Heart right ventricle (tissue), 16 donors: ENCODE data around the gene COL18A1. TPM values are rescaled to one million over a fixed set of nuclear protein-coding genes. Genes with fewer than 3 reads are reported as not detected.

Source experiments
- ATAC-seq, 8 donors: fragments of 200-7000 bp; cut with Tn5 transposase; one replicate each; pipeline ENCODE4 v1.9.1; 2020; ENCODE audit warnings: mild to moderate bottlenecking in 8 of 8, moderate library complexity in 8 of 8, moderate number of reproducible peaks in 1 of 8
- DNase-seq, 2 donors: peaks; one replicate each; pipeline ENCODE4 v3.0.0-alpha.2; 2020
- H3K27ac ChIP-seq, 10 donors: fragments of 200-600 bp; sonication (generic) in 2 of 10; one replicate each; pipeline versions ENCODE4 v1.5.0 to v1.8.0; 2020 to 2022; ENCODE audit warnings: mild to moderate bottlenecking in 3 of 10
- H3K27me3 ChIP-seq, 7 donors: fragments of 200-600 bp; one replicate each; pipeline ENCODE4 v1.8.0; 2021 to 2022; ENCODE audit warnings: mild to moderate bottlenecking in 2 of 7
- H3K36me3 ChIP-seq, 9 donors: fragments of 200-600 bp; sonication (generic) in 1 of 9; one replicate each; pipeline versions ENCODE4 v1.5.0 to v1.8.0; 2020 to 2022; ENCODE audit warnings: mild to moderate bottlenecking in 2 of 9
- H3K4me1 ChIP-seq, 9 donors: fragments of 200-600 bp; sonication (generic) in 1 of 9; one replicate each; pipeline versions ENCODE4 v1.5.0 to v1.8.0; 2020 to 2022; ENCODE audit warnings: mild to moderate bottlenecking in 4 of 9
- H3K4me3 ChIP-seq, 10 donors: fragments of 200-600 bp; sonication (generic) in 2 of 10; one replicate each; pipeline versions ENCODE4 v1.5.0 to v1.8.0; 2020 to 2022; ENCODE audit warnings: mild to moderate bottlenecking in 7 of 10, moderate library complexity in 2 of 10
- H3K9me3 ChIP-seq, 11 donors: fragments of 200-600 bp in 10 of 11; sonication (generic) in 2 of 11; one replicate each; pipeline versions ENCODE4 v1.5.0 to v1.8.0; 2013 to 2022; ENCODE audit warnings: mild to moderate bottlenecking in 2 of 11, control low read depth in 1 of 11, moderate library complexity in 1 of 11
- CTCF ChIP-seq, 9 donors: fragments of 200-600 bp; sonication (generic) in 2 of 9; IDR thresholded peaks; one replicate each; pipeline versions ENCODE4 v1.5.0 to v1.8.0; 2021 to 2022; ENCODE audit warnings: antibody characterized with exemption in 9 of 9, mild to moderate bottlenecking in 5 of 9, moderate library complexity in 1 of 9
- WGBS, 2 donors: extraction: QIAGEN DNeasy Blood & Tissue Kit; methylation state at CpG; one replicate each; pipeline ENCODE4 v1.1.7; 2013; ENCODE audit warnings: inconsistent platforms in 1 of 2; 5-methylcytosine and 5-hydroxymethylcytosine counted together
- intact Hi-C, 10 donors: fragments of 100-400 bp; cut with DNase I; formaldehyde crosslinking; loops; one replicate each; pipeline versions ENCODE4 v1.11.1 to v1.14.2; 2022
- polyA plus RNA-seq, 2 donors: library from polyadenylated mRNA; stranded (reverse); fragments of 200-250 nt; gene quantifications; one replicate each; pipeline ENCODE4 v1.2.3, GENCODE V29; 2013
- total RNA-seq, 10 donors: library from RNA; stranded (reverse); fragmentation: NEBNext Ultra II Directional in 3 of 10; extraction: Animal tissue kit (Norgen Biotek cat#: 25700) in 3 of 10; gene quantifications; one replicate each; pipeline versions ENCODE4 v1.2.1 to v1.2.4, GENCODE V29; 2021 to 2023
- donor health status: Arrhythmogenic right ventricular cardiomyopathy.
- donor health status: ischemic (EF 13 %, LVEDD 7.1; RV severe dilation, severe dysfunction).
- donor health status: healthy with polysubstance abuse.
- donor health status: DM: no; HTN: yes; CAD: no.
- donor health status: DM: no; HTN: no; CAD: no.
- donor health status: ischemic (EF 25% LVEDD 6.9; RV normal size, moderate dysfunction).
- donor health status: ischemic (EF 25% LVEDD 5.7; RV mildly dilated, moderate dysfunction).
- donor health status: healthy.
- donor health status: DM: yes; HTN: yes; CAD: no.
- donor health status: Ischemic cardiomyopathy.
- donor health status: ischemic (EF 35%, LVEDD 5.7; RV mildly dilated, moderate dysfunction).
- donor health status: nonischemic (EF 11% LVEDD 7.7; RV severe dilation, severe dysfunction).
- donor health status: DM: yes; HTN: yes; CAD: no.
- donor health status: PGD.
- donor health status: ischemic (EF 29% LVEDD 5.4; RV normal size, mild dysfunction).
- donor health status: nonischemic (EF 23%, LVEDD 6.1; RV moderate dilation, normal function).

Gene COL18A1
- total and polyA plus RNA-seq, 12 donors: 33.7 to 87.1 (median 52.6) TPM

- H3K4me1 ChIP-seq: peaks cover 0 to 12% (median 2%) of the 10 kb centered on the region in 9 donors
- no peak overlapping the region for H3K4me3 ChIP-seq
- TF ChIP-seq CTCF (IDR thresholded peaks at IDR 0.05): no peak
- no peak for ATAC-seq
- H3K9me3 ChIP-seq: peaks cover 0 to 24% (median 11%) of the 10 kb centered on the region in 11 donors
- H3K27ac ChIP-seq: no peak overlapping the region
- peaks cover 0 to 21% (median 0%) of the 10 kb centered on the region in 9 donors for H3K36me3 ChIP-seq
- DNase-seq: no peak
- intact Hi-C loops: no loop called here
- 95 to 99% methylated on average over 5 of the region's 5 CpGs for WGBS, 2 donors
- no peaks in the 10 kb centered on the region for H3K27me3 ChIP-seq
Measured at GRCh38 chr21:45464309-45464708, 59.3 kb downstream of the COL18A1 start.

DNA sequence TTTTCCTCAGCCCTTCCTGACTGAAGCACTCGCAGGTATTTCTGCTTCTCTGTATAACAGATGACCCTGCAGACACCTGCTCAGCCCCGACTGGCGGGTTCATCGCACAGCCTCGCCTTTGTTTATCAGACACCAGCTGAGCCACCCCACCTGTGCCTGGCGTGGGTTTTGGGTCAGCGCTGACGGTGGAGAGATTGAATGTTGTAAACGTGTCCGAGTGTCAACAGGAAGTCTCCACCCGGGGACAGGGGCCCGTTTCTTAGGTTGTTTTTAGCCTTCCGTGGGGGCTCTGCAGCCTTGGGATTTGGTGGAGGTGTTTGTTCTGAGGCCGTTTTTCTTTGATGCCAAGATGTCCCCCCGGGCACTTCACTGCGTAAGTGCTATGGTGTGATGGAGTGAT lies 60.1 kb downstream of the COL18A1 start:
- DNase-seq (no peak), ATAC-seq (no peak)
- Histone ChIP-seq H3K27me3 (no peaks in the 10 kb centered on the region), H3K9me3 (peaks cover 0 to 24% (median 11%) of the 10 kb centered on the region in 11 donors), H3K4me1 (peaks cover 0 to 20% (median 10%) of the 10 kb centered on the region in 9 donors), H3K36me3 (peaks cover 0 to 25% (median 0%) of the 10 kb centered on the region in 9 donors), H3K27ac (no peak overlapping the region), H3K4me3 (no peak overlapping the region)
- intact Hi-C loops: no loop called here
- 72% methylated on average over 16 of the region's 16 CpGs for WGBS, 2 donors
- TF ChIP-seq CTCF (IDR thresholded peaks at IDR 0.05): no peak

GRCh38 chr21:45465611-45466329 lies 60.8 kb downstream of the COL18A1 start:
- DNase-seq: peak in 1 of 2 donors; percentile 10
- intact Hi-C loops: no loop called here
- Histone ChIP-seq H3K4me1 (peaks cover 5 to 27% (median 17%) of the 10 kb centered on the region in 9 donors), H3K27me3 (no peaks in the 10 kb centered on the region), H3K4me3 (no peak overlapping the region), H3K36me3 (peaks cover 0 to 25% (median 0%) of the 10 kb centered on the region in 9 donors), H3K9me3 (peaks cover 0 to 23% (median 11%) of the 10 kb centered on the region in 11 donors), H3K27ac (no peak overlapping the region)
- ATAC-seq: no peak
- TF ChIP-seq CTCF (IDR thresholded peaks at IDR 0.05): no peak
- WGBS, 2 donors: 78 to 84% methylated on average over 27 of the region's 27 CpGs

GRCh38 chr21:45466330-45467220 lies 61.6 kb downstream of the COL18A1 start:
- Histone ChIP-seq H3K36me3 (peaks cover 0 to 25% (median 0%) of the 10 kb centered on the region in 9 donors), H3K4me3 (no peak overlapping the region), H3K9me3 (peaks cover 0 to 16% (median 6%) of the 10 kb centered on the region in 11 donors), H3K27me3 (no peaks in the 10 kb centered on the region), H3K4me1 (peaks cover 5 to 35% (median 25%) of the 10 kb centered on the region in 9 donors), H3K27ac (no peak overlapping the region)
- intact Hi-C loops: no loop called here
- DNase-seq (no peak), ATAC-seq (no peak)
- WGBS, 2 donors: 89 to 90% methylated on average over 30 of the region's 30 CpGs
- TF ChIP-seq CTCF (IDR thresholded peaks at IDR 0.05): no peak
